Ammon's horn (tissue), 1 donor: ENCODE results near the gene PSMD2.
A peak's percentile ranks its signal among the peaks of the same experiment; 100 is the strongest.
"Not testable (repeated sequence)": the region's sequence is repeated elsewhere in the genome, so short reads cannot be mapped to it uniquely, and the experiment has no call there.

Source experiments
- DNase-seq: peaks from one replicate; pipeline ENCODE4 v3.0.0-alpha.2; 2016; ENCODE audit warnings: low spot score

PSMD2 gene

DNA sequence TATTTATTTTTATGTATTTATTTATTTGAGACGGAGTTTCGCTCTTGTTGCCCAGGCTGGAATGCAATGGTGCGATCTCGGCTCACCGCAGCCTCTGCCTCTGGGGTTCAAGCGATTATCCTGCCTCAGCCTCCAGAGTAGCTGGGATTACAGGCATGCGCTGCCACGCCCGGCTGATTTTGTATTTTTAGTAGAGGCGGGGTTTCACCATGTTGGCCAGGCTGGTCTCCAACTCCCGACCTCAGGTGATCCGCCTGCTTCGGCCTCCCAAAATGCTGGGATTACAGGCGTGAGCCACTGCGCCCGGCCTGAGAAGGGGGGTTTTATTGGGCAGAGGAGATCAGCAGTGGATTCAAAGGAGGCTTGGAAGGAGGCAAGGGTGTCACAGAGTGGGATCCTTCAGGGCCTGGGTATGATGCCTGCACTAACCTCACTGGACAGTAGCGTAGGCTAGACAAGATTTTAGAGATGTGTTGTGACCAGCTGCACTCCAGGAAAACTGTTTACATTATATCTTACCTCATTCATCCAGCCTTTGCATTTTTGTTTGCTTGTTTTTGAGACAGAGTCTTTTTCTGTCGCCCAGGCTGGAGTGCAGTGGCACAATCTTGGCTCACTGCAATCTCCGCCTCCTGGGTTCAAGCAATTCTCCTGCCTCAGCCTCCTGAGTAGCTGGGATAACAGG is 40.6 kb downstream of the PSMD2 start:
- not testable (repeated sequence) for DNase-seq

DNA sequence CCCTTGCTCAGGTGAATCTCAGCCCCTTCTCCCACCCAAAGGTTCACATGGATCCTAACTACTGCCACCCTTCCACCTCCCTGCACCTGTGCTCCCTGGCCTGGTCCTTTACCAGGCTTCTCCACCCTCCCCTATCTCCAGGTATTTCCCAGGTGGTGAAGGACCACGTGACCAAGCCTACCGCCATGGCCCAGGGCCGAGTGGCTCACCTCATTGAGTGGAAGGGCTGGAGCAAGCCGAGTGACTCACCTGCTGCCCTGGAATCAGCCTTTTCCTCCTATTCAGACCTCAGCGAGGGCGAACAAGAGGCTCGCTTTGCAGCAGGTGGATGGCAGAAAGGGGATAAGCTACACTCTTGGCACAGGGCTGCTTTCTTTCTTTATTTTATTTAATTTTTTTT is 42.9 kb downstream of the PSMD2 start:
- DNase-seq: no peak

DNA sequence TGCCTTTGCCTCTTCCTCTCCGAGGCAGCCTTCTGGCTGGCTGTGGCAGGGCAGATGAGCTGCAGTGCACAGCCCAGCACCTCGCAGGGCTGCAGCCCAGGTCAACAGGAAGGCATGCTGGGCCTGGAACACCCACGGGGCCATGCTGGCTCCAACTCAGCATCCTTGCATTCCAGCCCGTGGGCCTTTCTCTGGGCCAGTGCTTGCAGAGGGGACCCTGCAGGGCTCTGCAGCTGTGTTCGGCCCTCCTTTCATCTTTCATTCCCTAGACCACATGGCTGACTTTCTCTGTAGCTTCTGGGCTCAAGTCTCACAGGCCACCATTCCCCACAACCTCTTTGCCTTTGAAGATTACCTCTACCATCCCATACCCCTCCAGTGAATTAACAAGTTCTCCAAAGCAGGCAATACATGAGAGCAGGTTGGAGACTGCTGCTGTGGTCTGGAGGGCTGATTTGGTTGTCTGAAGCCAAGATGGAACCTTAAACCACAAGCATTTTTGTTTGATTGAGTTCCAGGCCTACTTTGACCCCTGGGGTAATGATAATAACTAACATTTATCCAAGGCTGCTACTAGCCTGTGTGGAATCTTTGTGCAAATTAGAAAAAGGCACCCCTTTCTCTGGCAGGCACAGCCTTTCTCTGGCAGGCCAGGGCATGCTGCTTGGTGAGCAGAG is 44.3 kb downstream of the PSMD2 start:
- no peak for DNase-seq

GRCh38 chr3:184344579-184345316 is 45.7 kb downstream of the PSMD2 start:
- no peak for DNase-seq

GRCh38 chr3:184345317-184346144 is 46.5 kb downstream of the PSMD2 start:
- peak; percentile 95 for DNase-seq

DNA sequence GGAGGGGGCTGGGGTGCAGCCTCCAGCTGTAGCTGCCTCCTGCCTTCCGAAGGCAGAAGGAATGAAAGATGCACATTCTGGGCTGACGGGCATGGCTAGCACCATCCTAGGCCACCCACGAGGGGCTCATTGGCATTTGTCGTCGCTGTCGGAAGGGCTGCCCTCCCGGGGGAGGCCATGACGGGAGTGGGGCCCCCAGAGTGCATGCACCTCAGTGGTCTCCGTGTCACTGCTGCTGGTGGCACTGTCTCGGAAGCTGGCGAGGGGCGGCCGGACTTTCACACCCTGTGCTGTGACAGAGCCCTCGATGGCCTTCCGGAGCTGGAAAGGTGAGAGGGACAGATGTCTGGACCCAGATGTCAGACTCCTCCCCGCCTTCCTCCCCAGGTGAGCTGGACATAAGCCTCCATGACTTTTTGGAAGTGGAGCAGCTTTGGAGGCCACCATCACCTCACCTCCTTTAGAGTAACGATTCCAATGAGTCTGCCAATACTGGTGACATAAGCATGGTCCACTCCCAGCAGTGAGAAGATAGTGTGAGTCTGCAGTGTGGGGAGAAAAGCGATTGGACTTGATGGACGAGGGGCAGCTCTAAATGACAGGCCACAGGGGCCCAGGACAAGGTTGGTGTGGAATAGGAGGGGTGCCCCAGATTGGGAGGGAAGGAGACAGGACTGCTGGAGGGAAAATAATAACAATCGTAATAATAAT is 47.6 kb downstream of the PSMD2 start:
- DNase-seq: no peak

- no peak for DNase-seq
Measured at GRCh38 chr3:184347321-184348056, 48.4 kb downstream of the PSMD2 start.

DNA sequence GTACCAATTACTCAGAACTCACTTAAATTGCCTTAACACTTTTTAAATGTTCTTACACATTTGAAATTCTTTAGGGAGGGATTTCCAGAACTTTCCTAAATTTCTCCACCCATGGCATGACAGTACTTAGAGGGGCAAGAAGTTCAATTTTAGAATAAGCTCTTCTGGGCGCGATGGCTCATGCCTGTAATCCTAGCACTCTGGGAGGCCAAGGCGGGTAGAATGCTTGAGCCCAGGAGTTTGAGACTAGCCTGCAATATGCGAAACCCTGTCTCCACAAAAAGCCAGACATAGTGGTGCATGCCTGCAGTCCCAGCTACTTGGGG is 49.0 kb downstream of the PSMD2 start:
- DNase-seq: no peak

GRCh38 chr3:184349563-184350470 is 50.8 kb downstream of the PSMD2 start:
- DNase-seq: peak; percentile 39

DNA sequence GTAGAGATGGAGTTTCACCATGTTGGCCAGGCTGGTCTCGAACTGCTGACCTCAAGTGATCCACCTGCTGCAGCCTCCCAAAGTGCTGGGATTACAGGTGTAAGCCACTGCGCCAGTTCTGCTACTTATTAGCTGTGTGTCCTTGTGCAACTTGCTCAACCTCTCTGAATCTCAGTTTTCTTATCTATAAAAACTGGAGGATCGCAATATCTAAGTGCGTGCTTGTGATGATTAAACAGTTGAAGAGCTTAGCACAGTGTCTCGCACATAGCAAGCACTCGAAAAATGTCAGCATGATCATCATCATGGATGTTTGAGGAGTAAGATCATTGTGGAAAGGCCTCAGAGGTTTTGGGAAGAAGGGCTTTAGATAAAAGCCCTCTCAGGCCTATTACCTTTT is 51.6 kb downstream of the PSMD2 start:
- no peak for DNase-seq

DNA sequence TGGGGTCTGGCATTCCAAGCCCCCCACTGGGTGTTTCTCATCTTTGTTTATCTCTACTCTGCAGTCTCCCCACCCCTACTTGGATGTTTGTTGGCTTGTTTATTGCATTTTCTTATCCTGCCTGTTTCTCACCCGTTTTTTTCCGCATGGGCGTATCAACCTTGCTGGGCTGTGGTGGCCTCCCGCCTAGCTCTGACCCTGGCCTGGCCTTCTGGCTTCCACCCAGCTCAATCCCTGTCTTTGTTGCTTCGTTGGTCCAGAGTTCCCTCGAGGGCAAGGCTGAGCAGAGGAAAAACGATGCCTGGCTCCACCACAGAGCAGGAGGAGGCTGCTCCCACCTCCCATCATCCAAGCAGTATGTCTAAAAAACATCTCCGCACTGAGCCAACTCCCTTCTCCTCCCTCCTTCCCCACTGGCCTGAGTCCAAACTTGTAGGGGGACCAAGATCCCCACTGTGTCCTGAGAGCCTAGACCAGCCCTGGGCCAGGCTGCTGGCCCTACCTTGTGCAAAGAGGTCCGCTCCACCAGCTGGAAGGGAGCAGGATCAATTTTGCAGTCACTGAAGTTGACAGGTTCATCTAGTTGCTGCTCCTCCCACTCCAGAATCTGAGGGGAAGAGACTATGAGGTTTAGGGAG is 52.6 kb downstream of the PSMD2 start:
- peak; percentile 33 for DNase-seq

DNA sequence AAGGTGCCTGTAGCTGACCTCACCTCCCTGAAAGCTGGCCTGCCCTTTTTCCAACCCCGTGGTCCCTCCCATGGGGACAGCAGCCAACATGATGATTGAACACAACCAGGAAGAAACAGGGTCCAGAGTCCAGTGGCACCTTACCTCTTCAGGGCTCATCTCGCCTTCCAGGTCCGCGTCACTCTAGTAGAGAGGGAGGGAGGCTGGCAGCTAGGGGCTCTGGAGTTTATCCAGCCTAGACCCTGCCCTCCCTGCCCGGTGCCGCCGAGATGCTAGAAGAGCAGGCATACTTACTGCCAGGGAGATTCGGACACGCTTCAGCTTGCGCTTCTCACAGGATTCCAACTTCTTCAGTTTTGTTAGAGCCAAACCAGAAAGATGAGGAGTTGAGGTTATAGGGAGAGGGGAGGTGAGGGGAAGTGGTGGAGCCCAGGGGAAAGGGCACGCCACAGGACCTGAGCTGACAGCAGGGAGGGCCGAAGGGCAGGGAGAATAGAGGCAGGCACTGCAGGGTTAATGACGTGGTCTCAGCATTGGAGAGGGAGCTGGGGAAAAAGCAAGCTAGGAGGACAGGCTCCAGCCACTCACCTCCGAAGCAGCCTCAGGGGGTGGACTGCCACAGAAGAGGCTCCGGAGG is 53.2 kb downstream of the PSMD2 start:
- DNase-seq: no peak

DNA sequence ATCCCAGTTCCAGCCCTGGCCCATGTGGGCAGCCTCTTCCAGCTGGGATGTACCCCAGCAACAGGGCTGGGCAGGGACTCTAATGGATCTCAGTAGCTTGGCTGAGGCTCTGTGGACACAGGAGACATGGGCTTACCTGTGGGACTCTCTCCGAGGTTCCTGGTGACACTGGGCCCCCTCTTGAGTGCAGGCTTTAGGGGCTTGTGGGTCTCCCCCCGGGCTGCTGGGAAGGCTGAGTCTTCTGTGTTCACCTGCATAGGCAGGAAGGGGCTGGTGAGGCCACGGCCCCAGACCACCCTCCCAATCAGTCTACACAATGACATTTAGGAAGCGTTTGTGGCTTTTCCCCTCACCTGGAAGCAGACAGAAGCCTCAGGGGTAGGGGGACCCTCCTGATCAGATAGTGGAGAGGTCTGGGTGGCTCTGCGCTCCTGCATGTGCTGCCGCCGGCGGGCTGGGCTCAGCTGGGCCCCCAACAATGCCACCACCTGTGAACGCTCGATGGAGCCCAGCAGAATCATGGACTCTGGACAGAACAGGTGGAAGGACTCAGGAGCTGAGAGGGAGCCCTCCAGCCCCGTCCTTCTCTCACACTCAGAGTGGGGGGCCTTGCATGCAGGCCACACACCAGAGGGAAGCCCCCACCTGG is 54.0 kb downstream of the PSMD2 start:
- DNase-seq: no peak

DNA sequence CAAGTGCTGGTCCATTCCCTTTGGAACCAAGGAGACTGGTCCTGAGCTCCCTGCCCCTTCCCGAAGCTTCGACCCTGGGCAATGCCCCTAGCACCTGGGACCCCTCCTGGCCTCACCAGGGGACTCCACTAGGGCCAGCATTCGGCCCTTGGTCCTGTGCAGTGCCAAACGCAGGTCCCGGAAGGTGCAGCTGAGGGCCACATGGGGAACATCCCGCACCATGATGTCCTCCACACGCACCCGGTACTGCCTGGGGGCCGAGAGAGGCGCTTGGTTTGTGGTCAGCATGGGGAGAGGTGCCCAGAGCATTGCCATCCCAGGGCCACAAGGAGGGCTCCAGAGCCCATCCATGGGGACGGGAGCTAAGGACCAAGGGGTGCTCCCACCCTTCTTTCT is 54.5 kb downstream of the PSMD2 start:
- no peak for DNase-seq

GRCh38 chr3:184354121-184354728 is 55.2 kb downstream of the PSMD2 start:
- peak; percentile 38 for DNase-seq

GRCh38 chr3:184354754-184355153 is 55.7 kb downstream of the PSMD2 start:
- DNase-seq: no peak

DNA sequence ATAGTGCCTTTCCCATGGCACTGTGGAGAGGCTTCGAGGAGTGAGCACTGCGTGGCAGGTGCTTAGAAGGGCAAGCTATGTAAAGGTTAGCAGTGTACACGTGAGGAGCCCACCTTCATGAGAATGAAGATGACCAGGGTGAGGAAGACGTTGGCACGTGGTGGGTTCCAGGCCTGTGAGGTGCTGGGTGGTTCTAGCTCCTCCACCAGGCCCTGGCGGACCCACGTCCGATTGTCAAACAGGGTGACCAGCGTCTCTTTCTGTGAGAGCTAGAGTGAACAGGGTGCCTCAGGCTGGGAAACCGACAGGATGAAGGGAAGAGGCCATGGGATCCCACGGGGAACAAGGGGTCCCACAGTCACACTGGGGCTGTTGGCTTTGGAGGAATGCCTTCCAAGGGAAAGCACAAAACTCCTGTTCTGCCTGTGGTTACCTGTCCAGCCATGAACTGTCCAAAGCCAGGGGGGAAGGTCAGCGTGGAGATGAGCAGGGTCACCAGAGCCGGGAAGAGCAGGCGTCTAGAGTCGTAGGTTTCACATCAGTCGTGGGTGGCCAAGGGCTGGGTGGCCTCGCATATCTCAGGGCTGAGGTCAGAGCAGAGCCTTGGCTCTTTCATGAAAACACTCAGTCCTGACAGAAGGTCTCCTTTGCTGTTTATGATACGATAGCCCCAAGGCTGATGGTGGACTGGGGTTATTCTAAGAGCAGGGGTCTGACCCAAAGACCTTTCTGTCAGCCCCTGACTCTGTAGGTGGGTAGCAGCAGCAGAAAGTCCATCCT is 56.4 kb downstream of the PSMD2 start:
- no peak for DNase-seq
